ENCODE data around the gene KCNAB1.

KCNAB1 gene

GRCh38 chr3:156174229-156174847 is 54.0 kb downstream of the KCNAB1 start:
- H3K9ac ChIP-seq, result no peak overlapping the region
- TF ChIP-seq, protein P1, sequence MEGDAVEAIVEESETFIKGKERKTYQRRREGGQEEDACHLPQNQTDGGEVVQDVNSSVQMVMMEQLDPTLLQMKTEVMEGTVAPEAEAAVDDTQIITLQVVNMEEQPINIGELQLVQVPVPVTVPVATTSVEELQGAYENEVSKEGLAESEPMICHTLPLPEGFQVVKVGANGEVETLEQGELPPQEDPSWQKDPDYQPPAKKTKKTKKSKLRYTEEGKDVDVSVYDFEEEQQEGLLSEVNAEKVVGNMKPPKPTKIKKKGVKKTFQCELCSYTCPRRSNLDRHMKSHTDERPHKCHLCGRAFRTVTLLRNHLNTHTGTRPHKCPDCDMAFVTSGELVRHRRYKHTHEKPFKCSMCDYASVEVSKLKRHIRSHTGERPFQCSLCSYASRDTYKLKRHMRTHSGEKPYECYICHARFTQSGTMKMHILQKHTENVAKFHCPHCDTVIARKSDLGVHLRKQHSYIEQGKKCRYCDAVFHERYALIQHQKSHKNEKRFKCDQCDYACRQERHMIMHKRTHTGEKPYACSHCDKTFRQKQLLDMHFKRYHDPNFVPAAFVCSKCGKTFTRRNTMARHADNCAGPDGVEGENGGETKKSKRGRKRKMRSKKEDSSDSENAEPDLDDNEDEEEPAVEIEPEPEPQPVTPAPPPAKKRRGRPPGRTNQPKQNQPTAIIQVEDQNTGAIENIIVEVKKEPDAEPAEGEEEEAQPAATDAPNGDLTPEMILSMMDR (IDR thresholded peaks at IDR 0.05), result peak; percentile 9
- no peaks in the 10 kb centered on the region for H3K4me1 ChIP-seq
- H2AFZ ChIP-seq, result no peak overlapping the region
- no peaks in the 10 kb centered on the region for H3K79me2 ChIP-seq
- no peak overlapping the region for H3K4me2 ChIP-seq (ENCODE audit: low read length)
- no peaks in the 10 kb centered on the region for H3K36me3 ChIP-seq (ENCODE audit: control insufficient read depth, insufficient read depth, low read length)
- no peak overlapping the region for H3K27ac ChIP-seq
- no peak overlapping the region for H3K4me3 ChIP-seq (ENCODE audit: low read depth, low read length)
- no peaks in the 10 kb centered on the region for H3K27me3 ChIP-seq (ENCODE audit: control insufficient read depth, insufficient read depth, low read length)
- no peaks in the 10 kb centered on the region for H3K9me3 ChIP-seq (ENCODE audit: control insufficient read depth, low read length)

DNA sequence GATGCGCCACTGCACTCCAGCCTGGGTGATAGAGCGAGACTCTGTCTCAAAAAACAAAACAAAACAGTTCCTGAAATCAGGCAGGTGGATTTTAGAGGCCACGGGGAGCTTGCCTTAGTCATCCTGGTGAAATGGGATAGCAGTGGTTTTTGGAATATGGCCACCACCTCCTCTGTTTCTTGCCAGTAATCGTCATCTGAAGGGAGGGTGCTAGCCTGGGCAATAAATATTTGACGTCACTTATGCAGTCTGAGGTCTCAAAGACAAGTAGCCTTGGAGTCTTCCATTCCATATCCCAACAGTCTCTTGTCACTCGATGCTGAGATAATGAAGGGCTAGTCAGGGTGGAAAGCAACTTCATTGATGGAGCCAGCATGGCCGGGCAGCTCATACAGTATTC is 55.2 kb downstream of the KCNAB1 start:
- no peaks in the 10 kb centered on the region for H3K79me2 ChIP-seq
- H3K9me3 ChIP-seq (ENCODE audit: control insufficient read depth, low read length), result no peaks in the 10 kb centered on the region
- H3K4me1 ChIP-seq, result no peaks in the 10 kb centered on the region
- H3K4me3 ChIP-seq (ENCODE audit: low read depth, low read length), result no peak overlapping the region
- no peak overlapping the region for H3K9ac ChIP-seq
- H3K36me3 ChIP-seq (ENCODE audit: control insufficient read depth, insufficient read depth, low read length), result no peaks in the 10 kb centered on the region
- H3K4me2 ChIP-seq (ENCODE audit: low read length), result no peak overlapping the region
- no peak overlapping the region for H3K27ac ChIP-seq
- TF ChIP-seq, protein P1 (IDR thresholded peaks at IDR 0.05), result no peak
- H2AFZ ChIP-seq, result no peak overlapping the region
- no peaks in the 10 kb centered on the region for H3K27me3 ChIP-seq (ENCODE audit: control insufficient read depth, insufficient read depth, low read length)

DNA sequence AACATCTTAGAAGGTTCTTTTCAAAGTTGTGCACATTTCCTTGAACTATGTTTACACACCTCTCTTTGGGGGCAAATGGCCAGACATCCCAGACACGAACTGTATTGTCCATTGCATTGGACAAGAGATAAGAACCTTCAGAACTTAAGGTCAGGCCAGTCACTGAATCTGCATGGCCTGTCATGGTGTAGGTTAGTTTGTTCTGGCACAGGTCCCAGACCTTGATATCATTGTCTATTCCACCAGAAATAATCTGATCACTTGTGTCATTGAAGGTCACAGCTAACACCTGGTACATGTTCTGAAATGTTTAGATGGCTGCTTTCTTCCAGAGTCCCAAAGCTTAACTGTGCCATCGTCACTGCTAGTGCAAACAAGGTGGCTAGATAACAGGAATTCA is 55.7 kb downstream of the KCNAB1 start:
- no peak overlapping the region for H3K4me3 ChIP-seq (ENCODE audit: low read depth, low read length)
- no peak overlapping the region for H3K4me2 ChIP-seq (ENCODE audit: low read length)
- H3K27me3 ChIP-seq (ENCODE audit: control insufficient read depth, insufficient read depth, low read length), result no peaks in the 10 kb centered on the region
- H3K27ac ChIP-seq, result no peak overlapping the region
- no peaks in the 10 kb centered on the region for H3K36me3 ChIP-seq (ENCODE audit: control insufficient read depth, insufficient read depth, low read length)
- H3K9me3 ChIP-seq (ENCODE audit: control insufficient read depth, low read length), result no peaks in the 10 kb centered on the region
- TF ChIP-seq, protein P1 (IDR thresholded peaks at IDR 0.05), result no peak
- H3K79me2 ChIP-seq, result no peaks in the 10 kb centered on the region
- H2AFZ ChIP-seq, result no peak overlapping the region
- H3K9ac ChIP-seq, result no peak overlapping the region
- no peaks in the 10 kb centered on the region for H3K4me1 ChIP-seq

GRCh38 chr3:156176629-156177210 is 56.3 kb downstream of the KCNAB1 start:
- Histone ChIP-seq H3K36me3 (ENCODE audit: control insufficient read depth, insufficient read depth, low read length) (no peaks in the 10 kb centered on the region), H3K9ac (no peak overlapping the region), H3K79me2 (no peaks in the 10 kb centered on the region), H3K4me3 (ENCODE audit: low read depth, low read length) (no peak overlapping the region), H3K27me3 (ENCODE audit: control insufficient read depth, insufficient read depth, low read length) (no peaks in the 10 kb centered on the region), H3K9me3 (ENCODE audit: control insufficient read depth, low read length) (no peaks in the 10 kb centered on the region), H3K27ac (no peak overlapping the region), H2AFZ (no peak overlapping the region), H3K4me2 (ENCODE audit: low read length) (no peak overlapping the region), H3K4me1 (no peaks in the 10 kb centered on the region)
- TF ChIP-seq, protein P1 (IDR thresholded peaks at IDR 0.05), result no peak

- TF ChIP-seq, protein P1 (IDR thresholded peaks at IDR 0.05), result no peak
- no peak overlapping the region for H3K4me2 ChIP-seq (ENCODE audit: low read length)
- no peaks in the 10 kb centered on the region for H3K27me3 ChIP-seq (ENCODE audit: control insufficient read depth, insufficient read depth, low read length)
Observed at GRCh38 chr3:156180077-156180476, 59.7 kb downstream of the KCNAB1 start.

More at GRCh38 chr3:156180077-156180476, 59.7 kb downstream of the KCNAB1 start:
- Histone ChIP-seq H3K79me2 (no peaks in the 10 kb centered on the region), H3K4me3 (ENCODE audit: low read depth, low read length) (no peak overlapping the region), H2AFZ (no peak overlapping the region), H3K9ac (no peak overlapping the region), H3K27ac (no peak overlapping the region), H3K36me3 (ENCODE audit: control insufficient read depth, insufficient read depth, low read length) (no peaks in the 10 kb centered on the region), H3K4me1 (no peaks in the 10 kb centered on the region), H3K9me3 (ENCODE audit: control insufficient read depth, low read length) (no peaks in the 10 kb centered on the region)
